ENCODE measurements around the gene DGKI.

The DGKI gene

DNA sequence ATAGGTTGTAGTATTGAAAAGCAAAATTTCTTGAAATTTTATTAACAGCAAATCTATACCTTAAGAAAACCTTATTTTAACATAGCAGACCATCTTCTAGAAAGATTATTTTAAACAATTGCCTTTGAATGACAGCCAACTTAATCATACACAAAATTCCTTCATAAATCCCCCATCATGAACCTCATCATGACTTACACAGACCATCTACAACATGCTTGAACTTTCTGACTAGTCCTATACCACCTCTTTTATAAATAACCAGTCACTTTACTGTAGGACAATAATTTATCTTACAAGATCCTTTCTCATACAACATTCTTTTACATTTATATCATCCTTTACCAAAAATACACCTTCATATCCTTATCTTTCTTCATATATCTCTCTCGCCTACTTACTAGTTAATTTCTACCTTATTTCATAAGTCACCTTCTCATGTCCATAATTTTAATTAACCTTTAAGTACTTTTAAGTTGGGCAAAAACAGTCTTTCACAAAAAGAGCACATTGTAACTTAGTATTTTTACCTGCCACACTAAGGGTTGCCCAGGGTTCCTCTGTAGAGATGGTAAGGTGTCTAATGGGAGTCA, 486.6 kb downstream of the DGKI start:
- Histone ChIP-seq H3K27me3 (ENCODE audit: low read length) (no peaks in the 10 kb centered on the region), H3K79me2 (ENCODE audit: insufficient read depth, low read length) (no peaks in the 10 kb centered on the region), H3K9me2 (replicated peaks; ENCODE audit: insufficient read depth, low read length) (no peaks in the 10 kb centered on the region), H3K4me3 (ENCODE audit: insufficient read depth, low read length, poor library complexity, severe bottlenecking) (no peak overlapping the region), H3K36me3 (ENCODE audit: low read length) (no peaks in the 10 kb centered on the region), H4K20me1 (ENCODE audit: low read depth, low read length) (no peaks in the 10 kb centered on the region), H2AFZ (ENCODE audit: low read depth, low read length, severe bottlenecking) (no peak overlapping the region), H3K9me3 (ENCODE audit: insufficient read depth, low read length) (peaks cover 19% of the 10 kb centered on the region; the same call in 1 of the 2 replicates), H3F3A (ENCODE audit: insufficient read depth) (no peaks in the 10 kb centered on the region), H3K4me2 (ENCODE audit: low read depth, low read length, poor library complexity, severe bottlenecking) (no peak overlapping the region), H3K27ac (ENCODE audit: low read depth, low read length) (no peak overlapping the region), H3K9ac (ENCODE audit: low read length) (no peak overlapping the region)
- TF ChIP-seq EZH2phosphoT487 (conservative IDR thresholded peaks at IDR 0.05; ENCODE audit: low read length) = no peak

- Histone ChIP-seq H3K36me3 (ENCODE audit: low read length) (no peaks in the 10 kb centered on the region), H4K20me1 (ENCODE audit: low read depth, low read length) (no peaks in the 10 kb centered on the region), H3K4me2 (ENCODE audit: low read depth, low read length, poor library complexity, severe bottlenecking) (no peak overlapping the region), H3K4me3 (ENCODE audit: insufficient read depth, low read length, poor library complexity, severe bottlenecking) (no peak overlapping the region), H3F3A (ENCODE audit: insufficient read depth) (no peaks in the 10 kb centered on the region), H3K27ac (ENCODE audit: low read depth, low read length) (no peak overlapping the region), H3K79me2 (ENCODE audit: insufficient read depth, low read length) (no peaks in the 10 kb centered on the region), H3K9ac (ENCODE audit: low read length) (no peak overlapping the region), H2AFZ (ENCODE audit: low read depth, low read length, severe bottlenecking) (no peak overlapping the region), H3K9me3 (ENCODE audit: insufficient read depth, low read length) (peaks cover 11% of the 10 kb centered on the region; the same call in 1 of the 2 replicates), H3K27me3 (ENCODE audit: low read length) (no peaks in the 10 kb centered on the region), H3K9me2 (replicated peaks; ENCODE audit: insufficient read depth, low read length) (no peaks in the 10 kb centered on the region)
- TF ChIP-seq CTCF (IDR thresholded peaks at IDR 0.05; ENCODE audit: insufficient read depth, low read length, poor library complexity, severe bottlenecking) = no peak
- no peak for TF ChIP-seq EZH2phosphoT487 (conservative IDR thresholded peaks at IDR 0.05; ENCODE audit: low read length)
Observed at GRCh38 chr7:137354961-137355360, 491.8 kb downstream of the DGKI start.

- no peaks in the 10 kb centered on the region for H3K9me2 ChIP-seq (replicated peaks; ENCODE audit: insufficient read depth, low read length)
- H3K9ac ChIP-seq (ENCODE audit: low read length) = no peak overlapping the region
- H3K4me3 ChIP-seq (ENCODE audit: insufficient read depth, low read length, poor library complexity, severe bottlenecking) = no peak overlapping the region
- H3K4me2 ChIP-seq (ENCODE audit: low read depth, low read length, poor library complexity, severe bottlenecking) = no peak overlapping the region
- no peak overlapping the region for H3K27ac ChIP-seq (ENCODE audit: low read depth, low read length)
- no peak for TF ChIP-seq EZH2phosphoT487 (conservative IDR thresholded peaks at IDR 0.05; ENCODE audit: low read length)
- no peak for TF ChIP-seq CTCF (IDR thresholded peaks at IDR 0.05; ENCODE audit: insufficient read depth, low read length, poor library complexity, severe bottlenecking)
- no peaks in the 10 kb centered on the region for H3K36me3 ChIP-seq (ENCODE audit: low read length)
- no peaks in the 10 kb centered on the region for H4K20me1 ChIP-seq (ENCODE audit: low read depth, low read length)
- H3F3A ChIP-seq (ENCODE audit: insufficient read depth) = no peaks in the 10 kb centered on the region
- H3K27me3 ChIP-seq (ENCODE audit: low read length) = no peaks in the 10 kb centered on the region
- peaks cover 6% of the 10 kb centered on the region; the same call in 1 of the 2 replicates for H3K9me3 ChIP-seq (ENCODE audit: insufficient read depth, low read length)
- no peak overlapping the region for H2AFZ ChIP-seq (ENCODE audit: low read depth, low read length, severe bottlenecking)
- no peaks in the 10 kb centered on the region for H3K79me2 ChIP-seq (ENCODE audit: insufficient read depth, low read length)
Observed at GRCh38 chr7:137354396-137354795, 492.4 kb downstream of the DGKI start.

DNA sequence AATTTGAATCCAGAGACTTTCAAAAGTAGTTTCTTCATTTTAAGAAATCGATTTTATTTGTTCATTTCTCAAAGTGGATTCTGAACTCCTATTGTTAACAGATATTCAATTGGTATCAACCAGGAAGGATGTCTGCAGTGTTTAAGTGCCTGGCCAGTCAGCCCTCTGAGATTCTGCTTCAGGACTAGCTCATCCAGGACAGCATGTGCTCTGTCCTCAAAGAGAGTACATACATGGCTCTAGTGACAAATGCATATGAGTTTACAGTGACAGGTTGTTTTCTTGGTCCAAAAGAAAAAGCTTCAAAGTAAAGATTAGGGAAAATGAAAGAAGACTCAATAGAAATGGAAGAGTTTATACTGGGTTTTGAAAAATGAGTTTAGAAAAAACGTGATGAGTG, 494.8 kb downstream of the DGKI start:
- Histone ChIP-seq H3K9me2 (replicated peaks; ENCODE audit: insufficient read depth, low read length) (no peaks in the 10 kb centered on the region), H3F3A (ENCODE audit: insufficient read depth) (no peaks in the 10 kb centered on the region), H3K27ac (ENCODE audit: low read depth, low read length) (no peak overlapping the region), H3K79me2 (ENCODE audit: insufficient read depth, low read length) (no peaks in the 10 kb centered on the region), H3K27me3 (ENCODE audit: low read length) (no peaks in the 10 kb centered on the region), H3K4me3 (ENCODE audit: insufficient read depth, low read length, poor library complexity, severe bottlenecking) (no peak overlapping the region), H3K9ac (ENCODE audit: low read length) (no peak overlapping the region), H3K36me3 (ENCODE audit: low read length) (no peaks in the 10 kb centered on the region), H4K20me1 (ENCODE audit: low read depth, low read length) (no peaks in the 10 kb centered on the region), H3K4me2 (ENCODE audit: low read depth, low read length, poor library complexity, severe bottlenecking) (no peak overlapping the region), H2AFZ (ENCODE audit: low read depth, low read length, severe bottlenecking) (no peak overlapping the region), H3K9me3 (ENCODE audit: insufficient read depth, low read length) (no peaks in the 10 kb centered on the region)
- no peak for TF ChIP-seq EZH2phosphoT487 (conservative IDR thresholded peaks at IDR 0.05; ENCODE audit: low read length)
- no peak for TF ChIP-seq CTCF (IDR thresholded peaks at IDR 0.05; ENCODE audit: insufficient read depth, low read length, poor library complexity, severe bottlenecking)
